HG03460 (cell line): ENCODE data around the gene C1orf35.

ENCODE experiments used
- ATAC-seq: cut with Tn5 transposase; IDR thresholded peaks from one replicate; pipeline ENCODE4 v1.9.1; 2021; ENCODE audit not compliant: unreplicated experiment

The C1orf35 gene

DNA sequence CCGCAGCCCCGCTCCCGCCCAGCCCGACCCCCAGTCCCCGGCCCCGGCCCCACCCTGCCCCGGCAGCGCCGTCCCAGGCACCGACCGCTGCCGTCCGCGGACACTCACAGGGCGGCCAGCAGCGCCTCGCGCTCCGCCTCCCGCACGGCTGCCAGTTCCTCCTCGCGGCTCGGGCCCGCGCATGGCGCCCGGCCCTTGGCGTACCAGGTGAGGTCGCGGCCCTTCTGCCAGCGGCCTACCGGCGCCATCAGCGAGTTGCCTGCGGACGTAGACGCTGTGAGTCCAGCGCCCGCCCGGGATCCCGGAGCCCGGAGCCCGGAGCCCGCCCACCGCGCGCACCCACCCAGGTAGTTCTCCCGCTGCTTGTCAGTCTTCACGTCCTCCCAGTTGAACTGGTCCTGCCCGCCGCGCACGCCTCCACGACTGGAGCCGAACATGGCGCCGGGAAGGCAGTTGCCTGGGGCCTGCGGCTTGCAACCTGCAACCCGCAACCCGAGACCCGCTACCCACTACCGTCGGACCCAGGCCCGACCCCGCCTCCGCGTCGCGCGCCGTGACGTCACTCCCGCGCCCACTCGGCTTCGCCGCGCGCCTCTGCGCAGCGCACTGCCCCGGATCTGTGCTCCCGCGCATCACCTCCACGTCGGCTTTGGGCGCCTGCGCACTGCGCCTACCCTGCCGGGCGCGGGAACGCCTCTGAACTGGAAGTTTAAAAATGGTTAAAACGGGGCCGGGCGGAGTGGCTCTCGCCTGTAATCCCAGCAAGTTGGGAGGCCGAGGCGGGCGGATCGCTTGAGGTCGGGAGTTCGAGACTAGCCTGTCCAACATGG is at the start of gene C1orf35:
TSS of gene C1orf35 (minus strand) at position 535 of the 830 bp plus-strand sequence. CDS start at position 437, 98 bp downstream.
- peak; percentile 55 for ATAC-seq

DNA sequence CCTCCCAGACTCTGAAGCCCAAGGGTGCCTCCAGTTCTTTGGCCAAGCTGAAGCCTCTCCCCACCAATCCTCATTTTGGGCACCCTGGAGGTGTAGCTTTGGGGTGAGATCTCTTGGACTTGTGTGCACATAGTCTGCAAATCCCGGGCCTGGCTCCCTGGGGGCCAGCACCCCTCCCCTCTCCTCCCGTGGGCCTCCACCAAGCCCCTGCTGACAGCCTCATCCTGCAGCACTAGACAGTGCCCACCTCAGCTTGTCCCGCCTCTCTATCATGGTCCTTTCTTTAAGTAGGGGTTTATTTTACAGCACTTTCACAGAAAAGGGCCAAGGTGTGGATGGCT is 49.8 kb upstream of the C1orf35 start:
- ATAC-seq, result no peak

DNA sequence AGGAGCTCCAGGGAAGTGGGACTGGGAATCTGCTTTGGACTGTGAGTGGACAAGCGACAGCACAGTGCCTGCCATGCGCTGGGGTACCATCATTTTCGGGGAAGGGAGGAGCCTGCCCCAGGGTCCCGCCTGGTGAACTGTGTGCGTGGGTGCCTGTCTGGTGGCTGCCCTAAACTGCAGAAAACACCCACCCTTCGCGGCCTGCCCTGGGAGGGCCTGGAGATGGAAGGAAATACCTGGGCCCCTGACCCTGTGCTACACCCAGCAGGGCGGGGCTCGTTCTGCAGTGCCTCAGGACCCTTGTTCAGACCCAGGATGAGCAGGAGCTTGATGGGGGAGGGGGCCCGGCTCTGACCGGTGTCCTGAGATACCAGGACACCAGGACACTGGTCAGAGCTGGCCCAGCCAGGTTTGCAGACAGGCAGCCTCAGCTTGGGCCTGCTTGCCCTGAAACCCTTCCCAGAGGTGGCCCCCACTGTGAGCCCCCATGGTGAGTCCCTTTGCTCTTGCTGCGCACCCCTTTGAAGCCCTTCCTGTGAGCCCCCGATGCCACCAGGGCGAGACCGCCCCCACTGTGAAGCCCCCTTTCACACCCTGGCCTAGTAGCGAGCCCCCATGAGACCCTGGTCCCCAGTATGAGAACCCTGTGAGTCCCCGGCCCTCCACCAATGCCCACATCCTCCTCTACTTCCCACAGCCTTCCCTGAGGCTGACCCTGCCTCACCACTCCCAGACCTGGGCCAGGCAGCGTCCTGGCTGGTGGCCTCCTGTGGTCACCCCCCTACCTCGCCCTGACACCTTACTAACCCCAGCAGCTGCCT is 49.2 kb upstream of the C1orf35 start:
- no peak for ATAC-seq

DNA sequence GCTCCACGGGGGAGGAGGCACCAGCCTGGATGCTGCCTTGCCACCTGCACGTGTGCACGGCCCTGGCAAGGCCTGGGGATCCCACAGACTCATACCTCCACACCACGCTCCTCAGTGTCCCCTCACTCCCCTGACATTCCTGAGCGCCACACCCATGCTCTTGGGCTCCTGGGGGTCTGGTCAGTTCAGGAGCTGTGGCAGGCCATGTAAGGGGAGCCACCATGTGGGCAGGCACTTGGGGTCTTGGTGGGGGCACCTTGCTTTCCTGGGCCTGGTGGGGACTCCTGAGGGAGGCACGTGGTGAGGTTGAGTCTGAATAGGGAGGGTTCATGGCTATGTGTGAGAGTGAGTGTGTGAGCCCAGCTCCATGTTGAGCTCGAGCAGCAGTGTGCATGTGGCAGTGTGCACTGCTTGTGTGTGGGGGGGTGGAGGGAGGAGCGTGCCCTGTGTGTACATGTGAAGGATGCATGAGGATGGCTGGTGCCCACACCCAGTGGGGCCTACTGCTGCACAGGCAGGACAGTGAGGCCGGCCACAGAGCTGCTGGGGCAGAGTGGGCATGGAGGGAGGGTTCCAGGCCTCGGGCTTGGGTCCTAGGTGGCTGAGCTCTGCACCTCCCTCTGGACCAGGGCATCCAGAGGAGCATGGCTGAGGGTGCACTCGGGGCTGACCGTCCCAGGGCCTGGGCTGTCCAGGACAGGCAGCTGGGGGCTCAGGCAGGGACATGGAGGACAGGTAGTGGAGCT is 48.2 kb upstream of the C1orf35 start:
- no peak for ATAC-seq

DNA sequence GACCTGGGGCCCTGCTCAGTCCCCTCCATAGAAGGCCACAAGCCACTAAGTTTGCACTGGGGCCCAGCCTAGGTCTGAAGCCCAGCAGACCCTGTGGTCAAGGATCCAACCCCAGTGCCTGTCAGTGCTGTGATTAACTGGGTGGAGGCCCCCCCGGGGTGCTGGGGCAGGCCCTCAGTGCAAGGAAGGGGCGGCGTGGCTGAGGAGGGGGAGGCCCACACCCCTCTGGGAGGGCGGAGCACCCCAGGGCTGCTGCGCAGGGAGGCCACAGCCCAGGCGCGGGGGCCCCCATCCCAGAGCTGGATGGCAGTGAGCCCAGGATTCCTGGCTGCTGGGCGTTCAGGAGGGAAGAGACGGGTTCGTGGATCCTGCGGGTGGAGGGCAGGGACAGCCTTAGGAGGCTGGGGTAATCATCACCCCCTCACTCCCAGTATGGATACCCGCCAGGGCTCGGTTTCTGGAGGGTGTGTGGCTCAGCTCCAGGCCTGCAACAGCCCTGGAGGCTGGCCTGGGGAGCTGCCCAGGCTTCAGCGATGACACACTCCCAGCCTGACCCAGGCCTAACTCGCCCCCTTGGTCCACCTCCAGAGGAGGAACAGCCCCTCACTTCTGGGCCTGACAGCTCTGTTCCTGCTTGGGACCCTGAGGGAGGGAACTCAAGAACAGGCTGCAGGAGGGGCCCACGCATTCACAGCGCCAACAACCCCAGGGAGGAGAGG is 47.5 kb upstream of the C1orf35 start:
- no peak for ATAC-seq

DNA sequence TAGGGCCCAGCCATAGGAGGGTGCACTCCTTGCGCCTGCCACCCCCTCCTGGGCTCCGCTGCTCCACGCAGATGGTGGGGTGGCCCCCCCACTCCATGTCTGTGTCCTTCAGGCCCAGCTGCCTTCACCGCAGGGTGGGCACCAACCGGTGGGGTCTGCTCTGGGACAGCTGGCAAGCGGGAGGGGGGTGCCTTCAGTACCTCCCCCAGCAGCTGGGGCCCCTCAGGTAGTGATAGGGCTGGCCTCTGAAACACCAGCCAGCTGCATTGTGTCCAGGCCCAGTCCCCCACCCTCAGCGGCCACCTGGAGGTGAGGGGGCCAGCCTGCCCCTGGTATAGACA is 47.0 kb upstream of the C1orf35 start:
- no peak for ATAC-seq

DNA sequence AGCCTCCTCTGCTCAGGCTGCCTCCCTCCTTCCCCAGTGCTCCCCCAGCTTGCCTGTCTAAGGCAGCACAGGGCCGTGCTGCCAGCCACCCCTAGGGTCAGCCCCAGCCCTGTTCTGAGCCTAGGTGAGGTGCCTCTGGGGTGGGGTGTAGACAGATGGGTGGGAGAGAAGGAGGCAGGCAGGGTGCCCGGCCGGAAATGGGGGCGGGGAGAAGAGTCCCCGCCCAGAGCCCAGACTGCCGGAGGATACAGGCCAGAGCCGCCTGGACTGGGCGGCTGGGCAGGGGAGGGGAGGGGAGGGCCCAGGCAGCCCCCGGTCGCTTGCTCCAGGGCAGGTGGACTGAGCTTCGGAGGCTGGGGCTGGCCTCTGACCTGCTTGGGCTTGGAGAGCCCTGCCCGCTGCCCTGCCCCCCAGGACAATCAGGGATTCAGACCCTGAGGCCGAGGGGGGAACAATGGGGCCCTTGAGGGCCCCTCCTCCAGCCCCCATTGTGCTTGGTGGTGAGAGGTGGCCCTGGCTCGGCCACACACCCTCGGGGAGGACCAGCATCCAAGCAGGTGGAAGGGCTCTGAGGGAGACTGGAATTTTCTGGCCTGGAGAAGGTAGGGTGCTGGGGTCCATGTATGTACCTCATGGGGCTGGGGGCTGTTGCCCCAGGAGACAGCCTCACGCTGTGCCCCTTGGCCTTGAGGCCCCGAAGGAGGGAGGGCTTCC is 46.4 kb upstream of the C1orf35 start, which contains the start of gene GJC2:
TSS of gene GJC2 (plus strand) at position 525 of the 714 bp plus-strand sequence. CDS start 7,829 bp downstream, outside the sequence.
- no peak for ATAC-seq

DNA sequence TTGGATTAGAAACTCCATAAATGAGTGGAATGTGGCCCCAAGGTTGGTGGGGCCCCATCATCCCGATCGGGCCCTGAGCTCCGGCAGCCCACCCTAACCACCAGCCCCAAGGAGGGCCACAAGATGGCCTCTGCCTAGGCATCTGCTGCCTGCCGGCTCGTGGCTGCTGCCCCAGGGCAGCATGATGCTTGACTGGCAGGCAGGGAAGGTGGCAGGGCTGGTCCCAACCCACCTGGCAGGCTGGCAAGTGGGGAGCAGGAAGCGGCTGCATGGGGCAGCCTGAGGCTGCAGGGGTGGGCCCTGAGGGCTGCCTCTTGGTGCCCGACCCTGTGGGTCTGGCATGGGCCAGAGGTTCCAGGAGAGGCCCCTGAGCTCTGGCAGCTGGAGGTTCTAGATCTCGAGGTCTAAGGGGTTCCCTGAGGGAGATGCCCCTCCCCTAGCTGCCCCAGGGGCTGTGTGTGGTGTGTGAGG is 45.8 kb upstream of the C1orf35 start:
- ATAC-seq, result no peak

DNA sequence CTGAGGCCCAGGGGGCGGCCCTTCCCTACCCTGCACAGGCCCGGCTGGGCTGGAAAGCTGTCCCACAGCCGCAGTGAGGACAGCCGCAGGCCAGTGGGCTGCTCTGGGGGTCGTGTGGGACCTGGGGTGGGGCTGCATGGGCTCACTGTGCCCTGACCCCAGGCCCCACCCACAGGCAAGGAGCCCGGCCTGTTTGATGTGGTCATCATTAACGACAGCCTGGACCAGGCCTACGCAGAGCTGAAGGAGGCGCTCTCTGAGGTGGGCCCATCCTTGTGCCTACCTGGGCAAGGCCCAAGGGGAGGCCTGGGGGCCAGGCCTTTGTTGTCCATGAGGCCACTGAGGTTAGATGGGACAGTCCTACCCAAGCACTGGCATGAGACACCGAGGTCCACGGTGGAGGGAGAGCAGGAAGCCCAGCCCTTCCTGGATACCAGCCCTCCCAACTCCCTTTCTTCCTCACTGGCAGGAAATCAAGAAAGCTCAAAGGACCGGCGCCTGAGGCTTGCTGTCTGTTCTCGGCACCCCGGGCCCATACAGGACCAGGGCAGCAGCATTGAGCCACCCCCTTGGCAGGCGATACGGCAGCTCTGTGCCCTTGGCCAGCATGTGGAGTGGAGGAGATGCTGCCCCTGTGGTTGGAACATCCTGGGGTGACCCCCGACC is 45.2 kb upstream of the C1orf35 start:
- ATAC-seq, result no peak

DNA sequence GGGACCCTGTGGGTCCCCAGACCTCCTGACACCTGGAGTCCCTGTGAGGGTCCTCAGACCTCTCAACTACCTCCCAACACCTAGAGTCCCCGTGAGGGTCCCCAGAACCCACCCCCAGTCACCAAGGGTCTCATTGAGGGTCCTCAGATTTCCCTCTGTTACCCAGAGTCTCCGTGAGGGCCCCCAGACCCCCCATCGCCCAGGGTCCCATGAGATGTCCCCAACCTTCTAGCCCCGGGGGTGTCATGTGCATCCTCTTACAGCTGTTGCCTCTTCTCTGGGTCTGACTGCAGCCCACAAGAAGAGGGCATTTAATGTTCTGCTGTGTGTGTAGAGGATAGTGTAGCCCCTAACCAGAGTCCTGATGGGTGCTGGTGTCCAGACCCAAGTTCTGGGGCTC is 44.6 kb upstream of the C1orf35 start:
- ATAC-seq, result no peak

DNA sequence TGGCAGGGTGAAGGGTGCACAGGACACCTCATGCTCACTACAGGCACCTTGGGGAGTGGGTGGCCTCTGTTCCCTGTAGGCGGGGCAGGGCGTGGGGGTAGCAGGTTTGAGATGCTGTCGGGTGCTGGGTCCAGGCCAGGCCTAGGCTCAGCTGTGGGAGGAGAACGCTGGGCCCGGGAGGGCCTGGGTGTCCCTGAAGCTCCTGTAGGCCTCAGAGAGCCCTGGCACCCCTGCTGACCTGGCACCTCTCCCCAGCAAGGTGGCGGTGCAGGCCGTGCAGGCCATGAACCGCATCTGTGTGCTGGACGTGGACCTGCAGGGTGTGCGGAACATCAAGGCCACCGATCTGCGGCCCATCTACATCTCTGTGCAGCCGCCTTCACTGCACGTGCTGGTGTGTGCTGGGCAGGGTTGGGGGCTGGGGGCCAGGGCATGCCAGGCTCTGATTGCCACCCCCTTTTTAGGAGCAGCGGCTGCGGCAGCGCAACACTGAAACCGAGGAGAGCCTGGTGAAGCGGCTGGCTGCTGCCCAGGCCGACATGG is 44.1 kb upstream of the C1orf35 start:
- ATAC-seq, result no peak

DNA sequence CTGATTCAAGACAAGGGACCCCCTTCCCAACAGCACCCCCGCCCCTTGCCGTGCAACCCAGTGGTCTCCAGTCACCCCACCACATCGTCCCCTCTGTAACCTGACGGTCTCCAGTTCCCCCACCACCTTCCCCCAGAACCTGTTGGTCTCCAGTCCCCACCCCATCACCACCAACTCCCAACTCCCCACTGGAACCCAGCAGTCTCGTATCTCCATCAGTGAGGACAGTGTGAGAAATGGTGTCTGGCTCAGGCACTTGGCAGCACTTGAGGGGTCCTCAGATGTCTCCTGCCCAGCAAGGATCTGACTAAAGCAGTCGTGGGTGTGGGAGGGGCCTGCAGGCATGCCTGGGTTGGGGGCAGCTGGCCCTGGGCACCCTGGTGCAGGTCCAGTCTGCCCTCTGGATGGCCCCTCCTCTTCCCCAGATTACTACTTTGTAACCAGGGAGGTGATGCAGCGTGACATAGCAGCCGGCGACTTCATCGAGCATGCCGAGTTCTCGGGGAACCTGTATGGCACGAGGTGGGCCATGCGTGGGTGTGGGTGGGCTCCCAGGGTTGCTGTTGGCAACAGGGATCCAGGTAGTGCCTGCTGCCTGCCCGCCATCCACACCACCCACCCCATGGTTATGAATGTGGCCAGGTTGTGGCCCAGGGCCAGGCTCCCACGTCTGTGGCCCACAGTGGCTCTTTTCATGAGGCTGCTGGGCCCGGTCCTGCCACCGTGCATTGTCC is 43.5 kb upstream of the C1orf35 start:
- ATAC-seq, result no peak

DNA sequence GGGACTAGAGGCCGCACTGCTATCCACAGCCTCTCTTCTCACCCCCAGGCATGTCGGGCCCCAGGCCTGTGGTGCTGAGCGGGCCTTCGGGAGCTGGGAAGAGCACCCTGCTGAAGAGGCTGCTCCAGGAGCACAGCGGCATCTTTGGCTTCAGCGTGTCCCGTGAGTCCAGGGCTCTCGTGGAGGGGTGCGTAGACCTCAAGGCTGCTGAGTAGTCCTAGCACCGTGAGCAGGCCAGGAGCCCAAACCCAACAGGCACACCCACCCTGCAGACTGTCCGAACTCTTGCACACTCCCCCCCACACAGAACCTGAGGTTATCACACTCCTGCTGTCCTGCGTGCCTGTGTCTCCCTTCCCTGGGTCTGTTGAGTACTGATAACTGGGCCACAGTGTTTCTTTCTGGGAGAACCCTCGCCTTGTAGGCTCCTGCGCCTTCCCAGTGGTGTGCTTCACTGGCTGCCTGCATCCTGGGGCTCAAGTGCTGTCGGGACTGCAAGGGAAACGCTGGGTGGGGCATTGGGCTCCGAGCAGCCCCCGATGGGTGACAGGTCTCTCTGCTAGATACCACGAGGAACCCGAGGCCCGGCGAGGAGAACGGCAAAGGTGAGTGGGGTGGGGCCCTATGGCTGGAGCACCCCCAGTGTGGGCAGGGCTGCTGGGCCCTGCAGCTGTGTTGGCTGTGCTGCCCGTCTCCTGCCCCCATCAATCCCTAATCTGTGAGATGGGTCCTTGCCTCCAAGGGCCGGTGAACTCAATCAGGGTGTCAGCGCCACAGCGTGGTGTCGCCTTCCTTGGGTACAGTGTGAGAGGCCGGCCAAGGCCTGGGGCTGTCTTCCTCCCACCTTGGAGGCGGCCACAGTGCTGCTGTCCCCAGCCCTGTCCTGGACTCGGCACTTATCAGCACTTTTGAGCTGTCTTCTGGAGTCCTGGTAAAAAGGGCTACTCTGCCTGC is 42.6 kb upstream of the C1orf35 start:
- ATAC-seq, result no peak

DNA sequence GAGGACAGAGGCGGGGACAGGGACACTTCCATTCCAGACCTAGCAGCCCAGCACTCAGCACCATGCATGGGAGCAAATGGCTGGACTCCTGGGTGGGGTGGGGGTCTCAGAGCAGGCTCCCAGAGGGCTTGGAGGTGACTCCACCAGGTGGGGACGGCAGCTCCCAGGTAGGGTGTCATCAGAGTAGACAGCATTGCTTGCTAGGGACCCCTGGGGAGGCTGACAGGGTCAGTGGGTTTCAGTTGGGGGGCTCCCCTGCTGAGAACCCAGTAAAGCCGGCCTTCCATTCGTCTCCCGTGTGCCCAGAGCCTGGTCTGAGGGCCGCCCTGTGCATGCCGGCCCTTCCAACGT is 41.8 kb upstream of the C1orf35 start:
- ATAC-seq, result no peak

DNA sequence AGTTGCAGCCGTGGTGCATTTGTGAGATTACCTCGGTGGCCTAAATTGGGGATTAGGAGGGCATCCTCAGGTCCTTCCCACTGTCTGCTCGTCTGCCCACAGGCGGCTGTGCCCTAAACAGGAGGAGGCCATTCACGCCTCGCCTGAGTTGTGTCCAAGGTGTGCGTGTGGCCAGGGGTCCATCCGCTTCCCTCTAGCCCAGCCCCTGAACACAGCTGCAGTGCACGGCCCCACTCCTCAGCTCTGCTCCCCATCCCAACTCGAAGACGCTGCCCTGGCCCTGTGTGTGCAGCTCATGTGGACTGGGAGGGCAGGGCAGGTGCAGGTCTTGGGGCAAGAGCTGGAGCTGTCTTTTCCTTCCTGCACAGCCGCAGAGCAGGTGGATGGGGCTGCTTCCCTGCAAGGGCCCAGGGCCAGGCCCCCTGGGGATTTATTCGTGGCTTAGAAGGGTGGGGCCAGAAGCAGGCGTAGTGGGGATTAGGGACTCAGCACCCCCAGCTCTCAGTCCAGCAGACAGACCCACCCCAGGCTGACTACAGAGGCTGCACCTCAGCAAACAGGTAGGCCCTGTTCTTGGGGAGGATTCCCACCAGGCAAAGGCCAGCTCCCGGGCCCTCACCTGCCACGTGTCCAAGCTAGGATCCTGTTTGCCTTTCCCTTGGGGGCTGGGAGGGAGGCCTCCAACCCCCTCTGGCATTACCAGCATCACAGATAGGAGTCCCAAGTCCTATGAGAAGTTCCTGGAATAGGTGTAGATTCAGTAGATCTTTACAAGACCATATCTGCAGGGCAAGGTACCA is 41.3 kb upstream of the C1orf35 start:
- no peak for ATAC-seq

DNA sequence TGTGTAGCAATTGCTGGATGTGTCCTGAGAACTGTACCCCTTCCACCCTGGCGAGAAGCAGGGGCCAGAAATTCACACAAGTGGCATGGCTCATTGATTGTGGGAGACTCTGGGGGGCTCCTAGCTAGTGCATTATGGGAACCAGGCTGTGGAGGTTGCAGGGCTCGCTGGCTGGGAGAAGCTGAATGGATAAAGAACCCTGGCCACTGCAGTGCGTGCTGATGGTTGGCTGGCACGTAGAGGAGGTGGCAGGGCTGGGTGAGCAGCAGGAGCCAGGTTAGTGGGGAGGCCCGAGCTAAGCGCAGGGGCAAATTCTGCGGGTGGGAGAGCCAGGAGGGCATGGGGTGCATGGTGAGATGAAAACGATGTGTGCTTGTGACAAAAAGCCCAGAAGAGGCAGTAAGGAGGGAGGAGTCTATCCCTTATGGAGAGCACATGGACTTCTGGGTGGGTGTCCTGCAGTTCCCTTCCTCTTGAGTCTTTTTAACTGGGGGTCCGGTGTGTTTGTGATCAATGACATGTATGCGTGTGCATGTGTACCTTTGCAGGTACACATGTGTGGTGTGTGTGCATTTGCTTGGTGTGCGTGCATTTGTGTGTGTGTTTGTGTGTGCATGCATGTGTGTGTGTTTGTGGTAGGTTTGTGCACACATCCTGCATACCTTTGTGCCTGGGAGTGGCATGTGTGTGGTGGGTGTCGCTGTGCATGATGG is 40.5 kb upstream of the C1orf35 start:
- no peak for ATAC-seq
